Endodermal cell (in vitro differentiated cells): ENCODE data around the gene GARNL3. TPM values are rescaled to one million over a fixed set of nuclear protein-coding genes. Genes with fewer than 3 reads are reported as not detected.

Source experiments
- DNase-seq: peaks from one replicate; pipeline ENCODE4 v3.0.0-alpha.2; 2017
- H3K27ac ChIP-seq: 2 replicates; pipeline ENCODE4 v1.5.1; 2013; ENCODE audit warnings: mild to moderate bottlenecking, low read depth, low read length, moderate library complexity
- H3K27me3 ChIP-seq: 2 replicates; pipeline ENCODE4 v1.6.1; 2013; ENCODE audit warnings: mild to moderate bottlenecking, low read length, moderate library complexity; ENCODE audit not compliant: insufficient read depth, control insufficient read depth, poor library complexity, severe bottlenecking
- H3K36me3 ChIP-seq: 2 replicates; pipeline ENCODE4 v1.7.0; 2013; ENCODE audit warnings: mild to moderate bottlenecking, low read length, moderate library complexity; ENCODE audit not compliant: control insufficient read depth, insufficient read depth
- H3K4me1 ChIP-seq: one replicate; pipeline ENCODE4 v1.7.0; 2013; ENCODE audit warnings: low read length; ENCODE audit not compliant: control insufficient read depth, insufficient read depth
- H3K4me3 ChIP-seq: 2 replicates; pipeline ENCODE4 v1.5.1; 2013; ENCODE audit warnings: mild to moderate bottlenecking, low read length, moderate library complexity
- H3K9ac ChIP-seq: 2 replicates; pipeline ENCODE4 v1.6.1; 2013; ENCODE audit warnings: mild to moderate bottlenecking, low read length, moderate library complexity; ENCODE audit not compliant: poor library complexity, severe bottlenecking; ENCODE audit errors: extremely low read depth
- H3K9me3 ChIP-seq: 2 replicates; pipeline ENCODE4 v1.6.1; 2013; ENCODE audit warnings: mild to moderate bottlenecking, low read length, moderate library complexity; ENCODE audit not compliant: control insufficient read depth
- H3K27ac Mint-ChIP-seq: 2 replicates; pipeline ENCODE4 v1.8.0; 2020; ENCODE audit warnings: mixed read lengths
- H3K27me3 Mint-ChIP-seq: 2 replicates; pipeline ENCODE4 v1.8.0; 2021; ENCODE audit warnings: mild to moderate bottlenecking, mixed read lengths; ENCODE audit not compliant: insufficient read depth
- H3K36me3 Mint-ChIP-seq: 2 replicates; pipeline ENCODE4 v1.8.0; 2020; ENCODE audit warnings: low read depth, mixed read lengths
- H3K4me1 Mint-ChIP-seq: 2 replicates; pipeline ENCODE4 v1.8.0; 2020; ENCODE audit warnings: mixed read lengths
- H3K4me3 Mint-ChIP-seq: 2 replicates; pipeline ENCODE4 v1.8.0; 2020; ENCODE audit warnings: mild to moderate bottlenecking, moderate library complexity, mixed read lengths
- H3K9me3 Mint-ChIP-seq: 2 replicates; pipeline ENCODE4 v1.8.0; 2020; ENCODE audit warnings: mild to moderate bottlenecking, mixed read lengths
- CTCF ChIP-seq: fragments of 200-600 bp; sonication (generic); conservative IDR thresholded peaks from 2 replicates; pipeline ENCODE4 v1.5.0; 2021; ENCODE audit warnings: antibody characterized with exemption, mild to moderate bottlenecking
- WGBS, 2 experiments: methylation state at CpG; one replicate each; pipeline versions ENCODE4 v1.1.5 to v1.1.7; 2013; ENCODE audit warnings: missing lambda C conversion rate in 2 of 2, mixed read lengths in 1 of 2; ENCODE audit not compliant: insufficient coverage in 1 of 2, insufficient read length in 1 of 2; 5-methylcytosine and 5-hydroxymethylcytosine counted together
- total RNA-seq, 2 donors: library from RNA; stranded (reverse); fragmentation: NEBNext Ultra II Directional in 1 of 2; extraction: Animal tissue kit (Norgen Biotek cat#: 25700) in 1 of 2; gene quantifications; 2 replicates in 1 of 2; 3 replicates in 1 of 2; pipeline ENCODE4 v1.2.1, GENCODE V29; 2021

The GARNL3 gene
- total RNA-seq, 2 donors from 2014 or later, result 7.2 to 12.8 TPM

DNA sequence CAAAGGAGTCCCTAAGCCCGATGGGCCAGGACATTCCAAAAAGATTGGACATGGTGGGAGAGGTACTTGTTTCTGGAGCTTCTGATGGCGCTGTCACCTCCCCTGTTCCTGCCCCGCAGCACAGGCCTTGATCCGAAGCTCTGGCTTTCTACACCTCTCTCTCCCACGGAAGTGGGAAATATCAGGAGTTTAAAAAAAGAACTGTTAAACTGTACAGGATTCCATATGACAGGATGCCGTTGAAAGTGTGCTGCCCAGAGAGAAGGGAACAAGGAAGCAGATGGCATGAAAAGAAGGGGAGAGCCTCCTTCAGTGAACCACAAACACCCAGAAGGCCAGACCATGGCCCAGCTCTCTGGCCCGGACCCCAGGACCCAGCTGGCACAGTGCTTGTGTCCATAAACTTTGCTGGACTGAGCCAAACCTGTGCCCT is 105.6 kb downstream of the GARNL3 start:
- Mint-ChIP-seq H3K27ac (no peak overlapping the region), H3K4me1 (no peaks in the 10 kb centered on the region), H3K36me3 (no peaks in the 10 kb centered on the region), H3K27me3 (no peaks in the 10 kb centered on the region), H3K9me3 (no peaks in the 10 kb centered on the region), H3K4me3 (no peak overlapping the region)
- H3K27ac ChIP-seq, result no peak overlapping the region
- H3K9me3 ChIP-seq, result no peaks in the 10 kb centered on the region
- whole genome bisulfite sequencing, 2 experiments, result 95 to 100% methylated on average over 5 to 7 of the region's 7 CpGs
- no peak for DNase-seq
- no peaks in the 10 kb centered on the region for H3K36me3 ChIP-seq
- H3K27me3 ChIP-seq, result no peaks in the 10 kb centered on the region
- no peaks in the 10 kb centered on the region for H3K4me1 ChIP-seq
- no peak for TF ChIP-seq CTCF
- H3K4me3 ChIP-seq, result no peak overlapping the region
- no peak overlapping the region for H3K9ac ChIP-seq

DNA sequence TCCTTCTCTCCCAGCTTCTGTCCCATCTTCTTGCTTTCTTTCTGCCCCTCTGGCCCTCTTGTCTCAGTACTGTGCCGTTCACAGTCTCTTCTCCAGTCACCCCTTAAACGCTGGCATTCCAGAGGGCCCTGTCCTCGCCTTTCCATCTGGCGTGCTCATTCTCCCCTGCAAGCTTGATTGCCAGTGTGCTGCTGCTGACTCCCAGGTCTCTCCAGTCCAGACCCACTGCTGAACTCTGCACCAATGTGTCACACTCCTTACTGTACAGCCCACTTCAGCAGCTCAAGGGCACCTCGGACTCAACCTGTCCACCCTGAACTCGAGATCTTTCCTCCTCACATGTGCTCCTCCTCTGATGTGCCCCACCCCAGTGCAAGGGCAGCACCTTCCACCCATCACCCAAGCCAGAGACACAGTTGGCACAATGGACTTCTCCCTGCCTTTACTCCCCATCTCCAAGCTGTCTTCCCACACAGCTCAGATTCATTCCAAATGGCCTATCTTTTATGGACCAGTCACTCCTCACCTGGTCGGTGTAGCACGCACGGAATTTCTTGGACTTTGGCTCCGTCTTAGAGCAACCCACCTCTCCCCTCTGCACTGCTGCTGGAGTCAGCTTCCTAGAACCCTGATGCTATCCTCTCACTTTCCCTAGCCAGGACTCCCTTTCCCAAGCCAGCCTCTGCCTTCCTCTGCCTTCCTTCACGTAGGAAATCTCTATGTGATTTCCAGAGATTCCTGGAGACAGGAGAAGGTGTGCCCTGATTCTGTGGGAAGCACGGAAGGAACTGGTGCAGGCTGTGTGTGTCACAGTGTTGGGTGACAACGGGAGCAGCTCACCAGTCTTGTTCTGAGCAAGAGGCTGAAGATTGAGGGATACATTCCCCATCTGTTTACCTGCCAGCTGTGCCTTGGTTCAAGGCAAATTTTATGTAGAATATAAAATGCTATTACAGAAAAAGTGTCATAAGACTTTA is 106.4 kb downstream of the GARNL3 start:
- Histone ChIP-seq H3K9ac (no peak overlapping the region), H3K27me3 (no peaks in the 10 kb centered on the region), H3K4me3 (no peak overlapping the region), H3K27ac (no peak overlapping the region), H3K36me3 (no peaks in the 10 kb centered on the region), H3K4me1 (no peaks in the 10 kb centered on the region), H3K9me3 (no peaks in the 10 kb centered on the region)
- 91 to 93% methylated on average over 5 to 13 of the region's 13 CpGs for WGBS, 2 experiments
- no peak for TF ChIP-seq CTCF
- DNase-seq, result no peak
- Mint-ChIP-seq H3K9me3 (no peaks in the 10 kb centered on the region), H3K27ac (no peak overlapping the region), H3K4me1 (no peaks in the 10 kb centered on the region), H3K27me3 (no peaks in the 10 kb centered on the region), H3K36me3 (no peaks in the 10 kb centered on the region), H3K4me3 (no peak overlapping the region)

GRCh38 chr9:127380479-127380878 is 115.9 kb downstream of the GARNL3 start:
- Mint-ChIP-seq H3K27ac (no peak overlapping the region), H3K27me3 (peaks cover 3% of the 10 kb centered on the region), H3K36me3 (no peaks in the 10 kb centered on the region), H3K9me3 (peaks cover 7% of the 10 kb centered on the region), H3K4me3 (no peak overlapping the region), H3K4me1 (no peaks in the 10 kb centered on the region)
- no peak for DNase-seq
- H3K36me3 ChIP-seq, result no peaks in the 10 kb centered on the region
- H3K4me3 ChIP-seq, result no peak overlapping the region
- TF ChIP-seq CTCF, result no peak
- H3K9ac ChIP-seq, result no peak overlapping the region
- H3K9me3 ChIP-seq, result no peaks in the 10 kb centered on the region
- H3K27ac ChIP-seq, result no peak overlapping the region
- H3K27me3 ChIP-seq, result no peaks in the 10 kb centered on the region
- 92 to 97% methylated on average over 3 of the region's 3 CpGs for WGBS, 2 experiments
- no peaks in the 10 kb centered on the region for H3K4me1 ChIP-seq
